Lung (tissue), 12 donors: ENCODE results near the gene SLC25A18. TPM values are rescaled to one million over a fixed set of nuclear protein-coding genes. Genes with fewer than 3 reads are reported as not detected.
"Not testable (repeated sequence)": the region's sequence is repeated elsewhere in the genome, so short reads cannot be mapped to it uniquely, and the experiment has no call there.

Experiments
- ATAC-seq: fragments of 200-7000 bp; cut with Tn5 transposase; one replicate; pipeline ENCODE4 v1.9.1; 2020; ENCODE audit warnings: moderate number of reproducible peaks; ENCODE audit not compliant: insufficient read depth, low FRiP score
- DNase-seq, 3 donors: peaks; one replicate each; pipeline ENCODE4 v3.0.0-alpha.2; 2013 to 2017
- H3K27ac ChIP-seq, 2 donors: one replicate each; pipeline ENCODE4 v1.5.1; 2013; ENCODE audit warnings: mild to moderate bottlenecking in 2 of 2, moderate library complexity in 2 of 2, control low read depth in 1 of 2, inconsistent platforms in 1 of 2, low read depth in 1 of 2, low read length in 1 of 2
- H3K27me3 ChIP-seq, 3 donors: one replicate each; pipeline ENCODE4 v1.5.1; 2013; ENCODE audit warnings: low read length in 2 of 3; ENCODE audit not compliant: control insufficient read depth in 3 of 3, insufficient read depth in 3 of 3
- H3K36me3 ChIP-seq, 4 donors: one replicate each; pipeline ENCODE4 v1.5.1; 2013; ENCODE audit warnings: low read length in 4 of 4, mild to moderate bottlenecking in 1 of 4, moderate library complexity in 1 of 4; ENCODE audit not compliant: control insufficient read depth in 4 of 4, insufficient read depth in 4 of 4
- H3K4me1 ChIP-seq, 5 donors: one replicate each; pipeline ENCODE4 v1.5.1; 2013; ENCODE audit warnings: low read length in 5 of 5, mild to moderate bottlenecking in 2 of 5, moderate library complexity in 1 of 5; ENCODE audit not compliant: control insufficient read depth in 5 of 5, insufficient read depth in 5 of 5
- H3K4me3 ChIP-seq: one replicate; pipeline ENCODE4 v1.5.1; 2013; ENCODE audit warnings: mild to moderate bottlenecking, control low read depth, moderate library complexity
- H3K9ac ChIP-seq, 2 donors: one replicate each; pipeline ENCODE4 v1.5.1; 2013; ENCODE audit warnings: low read length in 2 of 2, control low read depth in 1 of 2; ENCODE audit not compliant: insufficient read depth in 1 of 2
- H3K9me3 ChIP-seq, 4 donors: one replicate each; pipeline ENCODE4 v1.5.1; 2013; ENCODE audit warnings: low read length in 3 of 4, mild to moderate bottlenecking in 1 of 4, moderate library complexity in 1 of 4; ENCODE audit not compliant: control insufficient read depth in 4 of 4, insufficient read depth in 3 of 4
- WGBS, 2 donors: extraction: QIAGEN DNeasy Blood & Tissue Kit; methylation state at CpG; one replicate each; pipeline ENCODE4 v1.1.7; 2013; 5-methylcytosine and 5-hydroxymethylcytosine counted together
- polyA plus RNA-seq, 2 donors: library from polyadenylated mRNA; stranded (reverse); fragments of 200-250 nt; gene quantifications; one replicate each; pipeline ENCODE4 v1.2.1, GENCODE V29; 2013
- total RNA-seq, 2 donors: library from RNA; depleted of rRNA in 1 of 2; stranded (reverse); fragments of >200 nt in 1 of 2; gene quantifications; one replicate each; pipeline ENCODE4 v1.2.1, GENCODE V29; 2014 to 2021
- TF ChIP-seq, protein P1 (sequence below): IDR thresholded peaks from 2 replicates; pipeline ENCODE4 v1.5.1; 2012; ENCODE audit warnings: mild to moderate bottlenecking; ENCODE audit errors: control extremely low read depth, extremely low read depth
- donor health status: control.
- donor health status: control.
- donor health status: Bipolar disorder and iron deficiency.
- donor health status: healthy.
- donor health status: DM: yes; HTN: yes; CAD: no.

The SLC25A18 gene
- total and polyA plus RNA-seq, 4 donors = 0.25 to 1.3 (median 0.75) TPM; not detected in 1

DNA sequence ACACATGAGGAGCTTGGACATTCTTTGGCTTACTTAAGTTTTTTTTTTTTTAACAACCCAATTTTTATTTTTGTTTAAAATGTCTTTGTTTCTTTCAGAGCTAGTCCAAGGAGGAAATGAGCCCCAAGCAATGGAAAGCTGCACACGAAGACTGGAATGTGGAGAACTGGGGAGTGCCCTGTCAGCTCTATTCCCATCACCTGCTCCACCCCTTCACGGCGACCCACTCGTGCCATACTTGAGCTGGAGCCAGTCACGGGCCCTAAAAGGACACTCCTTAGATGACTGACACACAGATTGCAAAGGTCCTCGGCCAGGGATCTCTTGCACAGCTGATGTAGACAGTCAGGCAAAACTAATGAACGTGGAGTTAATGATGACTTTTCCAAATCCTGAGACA lies 10.6 kb upstream of the SLC25A18 start:
- Histone ChIP-seq H3K27ac (no peak overlapping the region), H3K4me3 (no peak overlapping the region), H3K27me3 (no peaks in the 10 kb centered on the region), H3K9ac (no peak overlapping the region), H3K9me3 (peaks cover 0 to 2% (median 0%) of the 10 kb centered on the region in 4 donors), H3K4me1 (no peaks in the 10 kb centered on the region), H3K36me3 (peaks cover 5 to 32% (median 15%) of the 10 kb centered on the region in 4 donors)
- DNase-seq = no peak
- ATAC-seq = no peak
- TF ChIP-seq, protein P1, sequence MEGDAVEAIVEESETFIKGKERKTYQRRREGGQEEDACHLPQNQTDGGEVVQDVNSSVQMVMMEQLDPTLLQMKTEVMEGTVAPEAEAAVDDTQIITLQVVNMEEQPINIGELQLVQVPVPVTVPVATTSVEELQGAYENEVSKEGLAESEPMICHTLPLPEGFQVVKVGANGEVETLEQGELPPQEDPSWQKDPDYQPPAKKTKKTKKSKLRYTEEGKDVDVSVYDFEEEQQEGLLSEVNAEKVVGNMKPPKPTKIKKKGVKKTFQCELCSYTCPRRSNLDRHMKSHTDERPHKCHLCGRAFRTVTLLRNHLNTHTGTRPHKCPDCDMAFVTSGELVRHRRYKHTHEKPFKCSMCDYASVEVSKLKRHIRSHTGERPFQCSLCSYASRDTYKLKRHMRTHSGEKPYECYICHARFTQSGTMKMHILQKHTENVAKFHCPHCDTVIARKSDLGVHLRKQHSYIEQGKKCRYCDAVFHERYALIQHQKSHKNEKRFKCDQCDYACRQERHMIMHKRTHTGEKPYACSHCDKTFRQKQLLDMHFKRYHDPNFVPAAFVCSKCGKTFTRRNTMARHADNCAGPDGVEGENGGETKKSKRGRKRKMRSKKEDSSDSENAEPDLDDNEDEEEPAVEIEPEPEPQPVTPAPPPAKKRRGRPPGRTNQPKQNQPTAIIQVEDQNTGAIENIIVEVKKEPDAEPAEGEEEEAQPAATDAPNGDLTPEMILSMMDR = no peak
- 61 to 78% methylated on average over 7 of the region's 7 CpGs for WGBS, 2 donors

GRCh38 chr22:17554814-17555213 lies 8.5 kb upstream of the SLC25A18 start:
- Histone ChIP-seq H3K9ac (no peak overlapping the region), H3K4me1 (no peaks in the 10 kb centered on the region), H3K36me3 (peaks cover 5 to 27% (median 9%) of the 10 kb centered on the region in 4 donors), H3K27ac (no peak overlapping the region), H3K4me3 (no peak overlapping the region), H3K9me3 (peaks cover 0 to 2% (median 0%) of the 10 kb centered on the region in 4 donors), H3K27me3 (no peaks in the 10 kb centered on the region)
- 88 to 90% methylated on average over 4 of the region's 4 CpGs for WGBS, 2 donors
- no peak for DNase-seq
- TF ChIP-seq, protein P1 = no peak
- no peak for ATAC-seq

GRCh38 chr22:17559188-17559587 lies 4.1 kb upstream of the SLC25A18 start:
- peaks cover 0 to 3% (median 1%) of the 10 kb centered on the region in 5 donors for H3K4me1 ChIP-seq
- peaks cover 0 to 9% (median 4%) of the 10 kb centered on the region in 4 donors for H3K36me3 ChIP-seq
- H3K9me3 ChIP-seq = no peaks in the 10 kb centered on the region
- H3K4me3 ChIP-seq = no peak overlapping the region
- no peaks in the 10 kb centered on the region for H3K27me3 ChIP-seq
- WGBS, 2 donors = 95 to 96% methylated on average over 10 of the region's 10 CpGs
- no peak overlapping the region for H3K9ac ChIP-seq
- H3K27ac ChIP-seq = no peak overlapping the region
- ATAC-seq (no peak), DNase-seq (no peak)
- TF ChIP-seq, protein P1 = no peak

DNA sequence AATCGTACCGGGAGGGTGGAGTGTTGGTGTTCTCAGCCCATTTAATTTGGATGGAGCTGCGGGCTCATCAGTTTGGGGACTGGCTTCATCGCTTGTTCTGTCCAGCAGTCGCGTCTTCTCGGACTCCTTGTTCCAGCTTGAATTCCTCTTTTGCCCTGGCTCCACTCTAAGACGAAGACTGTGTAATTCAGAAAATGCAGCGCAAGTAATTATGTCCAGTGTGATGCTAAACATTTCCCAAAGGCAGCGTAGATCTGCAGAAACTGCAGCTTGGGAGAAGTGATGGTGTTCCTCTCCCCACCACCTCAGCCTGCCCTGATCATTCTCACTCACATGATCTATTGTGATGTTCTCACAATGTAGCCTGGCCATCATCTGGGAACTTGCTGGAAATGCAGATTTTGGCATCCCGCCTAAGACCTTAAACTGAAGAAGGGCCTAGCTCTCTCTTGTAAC lies 666 bp downstream of the SLC25A18 start:
- no peak for ATAC-seq
- Histone ChIP-seq H3K4me3 (no peak overlapping the region), H3K4me1 (peaks cover 0 to 4% (median 1%) of the 10 kb centered on the region in 5 donors), H3K9ac (peak overlapping the region in 1 of 2 donors; percentile 47), H3K27ac (peak overlapping the region; percentile 32 to 84), H3K36me3 (no peaks in the 10 kb centered on the region), H3K27me3 (no peaks in the 10 kb centered on the region), H3K9me3 (no peaks in the 10 kb centered on the region)
- TF ChIP-seq, protein P1 = no peak
- DNase-seq = peak in 2 of 3 donors; percentile 44 to 63
- 80 to 86% methylated on average over 11 of the region's 11 CpGs for WGBS, 2 donors

- not testable (repeated sequence) for ATAC-seq, H3K36me3 ChIP-seq, H3K9me3 ChIP-seq, H3K27me3 ChIP-seq, DNase-seq, H3K27ac ChIP-seq, H3K9ac ChIP-seq, H3K4me3 ChIP-seq
- 85 to 89% methylated on average over 19 of the region's 19 CpGs for WGBS, 2 donors
- peaks cover 11 to 19% (median 12%) of the 10 kb centered on the region in 5 donors for H3K4me1 ChIP-seq
These were observed 2.9 kb downstream of the SLC25A18 start for GRCh38 chr22:17566016-17566687.
